GM12878 (cell line): ENCODE measurements around the gene MSH3. TPM values are rescaled to one million over a fixed set of nuclear protein-coding genes. Genes with fewer than 3 reads are reported as not detected.

ENCODE experiments used
- ATAC-seq: fragments of 200-7000 bp; cut with Tn5 transposase; 3 replicates; pipeline ENCODE4 v1.9.1; 2020; ENCODE audit warnings: mild to moderate bottlenecking, moderate library complexity
- BruUV-seq: library from RNA; stranded (reverse); fragments of 400-500 nt; replicated peaks from 2 replicates; lab custom pipeline; 2021; lab: Mats Ljungman, UMichigan
- CTCF ChIA-PET: fragments of 300-600 bp; sonication (Branson Sonifier 250); formaldehyde crosslinking; extraction: SDS; loops from one replicate; lab custom pipeline; 2021; ENCODE audit warnings: inconsistent platforms; lab: Yijun Ruan, JAX
- POLR2A ChIA-PET: fragments of 350-600 bp; formaldehyde crosslinking; extraction: SDS; loops from one replicate; lab custom pipeline; 2021; ENCODE audit warnings: inconsistent platforms; lab: Charles Lee
- RAD21 ChIA-PET: fragments of 300-600 bp; sonication (Branson Sonifier 250); formaldehyde crosslinking; loops from one replicate; lab custom pipeline; 2023; ENCODE audit warnings: antibody characterized with exemption; ENCODE audit not compliant: unreplicated experiment; lab: Charles Lee
- SMC1A ChIA-PET: fragments of 300-600 bp; sonication (Branson Sonifier 250); formaldehyde crosslinking; loops from one replicate; lab custom pipeline; 2023; ENCODE audit not compliant: unreplicated experiment, uncharacterized antibody; lab: Charles Lee
- DNase-seq: peaks from one replicate; pipeline ENCODE4 v3.0.0-alpha.2; 2011; ENCODE audit warnings: low read depth, low spot score
- FAIRE-seq: peaks from 3 replicates; lab custom pipeline; 2011; peaks lifted over from hg19 to GRCh38; lab: Jason Lieb, UNC
- H2AFZ ChIP-seq: 2 replicates; pipeline ENCODE4 v1.6.0; 2011; ENCODE audit warnings: low read depth, low read length, control low read depth; ENCODE audit not compliant: control insufficient read depth
- H3K27ac ChIP-seq: 2 replicates; pipeline ENCODE4 v1.5.1; 2011; ENCODE audit warnings: control low read depth; ENCODE audit not compliant: control insufficient read depth, insufficient read depth
- H3K27me3 ChIP-seq, 2 experiments: replicated peaks in 1 of 2; 2 replicates each; pipeline versions ENCODE4 v1.6.0 to v1.6.1; 2011; ENCODE audit warnings: low read length in 1 of 2; ENCODE audit not compliant: control insufficient read depth in 2 of 2, insufficient read depth in 2 of 2
- H3K36me3 ChIP-seq, 2 experiments: 2 replicates each; pipeline ENCODE4 v1.5.1; 2011; ENCODE audit warnings: low read length in 1 of 2; ENCODE audit not compliant: control insufficient read depth in 2 of 2, insufficient read depth in 2 of 2
- H3K4me1 ChIP-seq: 2 replicates; pipeline ENCODE4 v1.6.1; 2011; ENCODE audit warnings: mild to moderate bottlenecking, low read length, moderate library complexity, mixed read lengths; ENCODE audit not compliant: control insufficient read depth, insufficient read depth
- H3K4me2 ChIP-seq: 2 replicates; pipeline ENCODE4 v1.6.0; 2011; ENCODE audit warnings: control low read depth; ENCODE audit not compliant: control insufficient read depth, insufficient read depth
- H3K4me3 ChIP-seq: fragments of 200-600 bp; sonication (generic); 2 replicates; pipeline ENCODE4 v1.5.1; 2016
- H3K79me2 ChIP-seq: 2 replicates; pipeline ENCODE4 v1.6.0; 2011; ENCODE audit warnings: low read length; ENCODE audit not compliant: control insufficient read depth, insufficient read depth
- H3K9ac ChIP-seq: 2 replicates; pipeline ENCODE4 v1.8.0; 2011; ENCODE audit warnings: low read length, control low read depth, mixed read lengths; ENCODE audit not compliant: control insufficient read depth, insufficient read depth
- H3K9me3 ChIP-seq: replicated peaks from 3 replicates; pipeline ENCODE4 v1.5.1; 2011; ENCODE audit warnings: mild to moderate bottlenecking, low read length; ENCODE audit not compliant: control insufficient read depth, insufficient read depth
- H4K20me1 ChIP-seq: 2 replicates; pipeline ENCODE4 v1.6.0; 2011; ENCODE audit not compliant: control insufficient read depth, insufficient read depth
- BACH1 ChIP-seq: fragments of 450-650 bp; IDR thresholded peaks from 2 replicates; pipeline ENCODE4 v1.6.1; 2017; ENCODE audit warnings: mild to moderate bottlenecking, borderline replicate concordance
- CHD1 ChIP-seq: IDR thresholded peaks from 2 replicates; pipeline ENCODE4 v1.6.1; 2012; ENCODE audit warnings: low read depth, low read length, improper control_type of control experiment
- CTCF ChIP-seq, 3 experiments: IDR thresholded peaks in 2 of 3; conservative IDR thresholded peaks in 1 of 3; 2 replicates each; pipeline ENCODE4 v1.5.1; 2011; ENCODE audit warnings: low read depth in 3 of 3, low read length in 3 of 3, mild to moderate bottlenecking in 3 of 3, control low read depth in 2 of 3, moderate library complexity in 2 of 3, inconsistent platforms in 1 of 3, mixed read lengths in 1 of 3; ENCODE audit not compliant: control insufficient read depth in 2 of 3, insufficient read depth in 1 of 3; ENCODE audit errors: extremely low read depth in 1 of 3
- FOXK2 ChIP-seq: fragments of 450-650 bp; IDR thresholded peaks from 2 replicates; pipeline ENCODE4 v1.6.1; 2017; ENCODE audit warnings: mild to moderate bottlenecking, moderate library complexity
- RAD21 ChIP-seq: IDR thresholded peaks from 2 replicates; pipeline ENCODE4 v1.6.1; 2011; ENCODE audit warnings: mild to moderate bottlenecking, low read depth, low read length, moderate library complexity; ENCODE audit not compliant: insufficient read depth
- SIX5 ChIP-seq: IDR thresholded peaks from 2 replicates; pipeline ENCODE4 v1.6.1; 2011; ENCODE audit warnings: mild to moderate bottlenecking, low read depth, low read length, moderate library complexity; ENCODE audit not compliant: severe bottlenecking
- ZBED1 ChIP-seq: IDR thresholded peaks from 2 replicates; pipeline ENCODE4 v1.6.1; 2016; ENCODE audit warnings: borderline replicate concordance
- WGBS: methylation state at CpG from one replicate; pipeline ENCODE4 v1.1.6; 2016; ENCODE audit warnings: low lambda C conversion rate; ENCODE audit not compliant: insufficient replicate concordance, insufficient coverage; ENCODE audit errors: missing lambda C conversion rate; 5-methylcytosine and 5-hydroxymethylcytosine counted together
- in situ Hi-C: fragments of 300-500 bp; cut with MboI; formaldehyde crosslinking; loops from 9 replicates; pipeline ENCODE4 v1.14.3; 2018; ENCODE audit warnings: mixed read lengths
- intact Hi-C: fragments of 100-400 bp; cut with micrococcal nuclease; formaldehyde crosslinking; loops from one replicate; pipeline ENCODE4 v1.14.2; 2022; ENCODE audit not compliant: unreplicated experiment
- polyA plus RNA-seq, 11 experiments: library from polyadenylated mRNA; depleted of rRNA in 4 of 11; unstranded in 6 of 11; stranded (reverse) in 5 of 11; fragments of >200 nt; fragmentation: Nextera tagmentation in 4 of 11; fragmentation: Illumina TruSeq in 1 of 11; extraction: Ambion mirVana in 4 of 11; extraction: Trizol in 1 of 11; gene quantifications; 1 replicate in 1 of 11; 2 replicates in 10 of 11; pipeline versions ENCODE4 v1.2.1 to v1.2.3, GENCODE V29; 2011 to 2016; ENCODE audit warnings: inconsistent platforms in 2 of 11, missing spikeins in 2 of 11, low read depth in 1 of 11
- total RNA-seq, 4 experiments: library from RNA; depleted of rRNA in 3 of 4; stranded (reverse); fragments of >200 nt in 3 of 4; fragmentation: Illumina TruSeq in 1 of 4; extraction: Trizol in 1 of 4; gene quantifications; 2 replicates each; pipeline versions ENCODE4 v1.2.1 to v1.2.3, GENCODE V29; 2013 to 2021

The MSH3 gene
- total and polyA plus RNA-seq, 10 of the 15 experiments (the other 5 are each of a cell fraction or from before 2014, with no cell fraction given): 4.7 to 17.5 (median 12.2) TPM

- TF ChIP-seq RAD21 (no peak), ZBED1 (no peak), BACH1 (no peak), FOXK2 (no peak), CHD1 (no peak)
These were observed 200.1 kb downstream of the MSH3 start (continued) for GRCh38 chr5:80854583-80854982.

GRCh38 chr5:80860924-80861613 lies 206.6 kb downstream of the MSH3 start:
- Histone ChIP-seq H3K9ac (no peak overlapping the region), H3K27me3 (no peaks in the 10 kb centered on the region), H3K4me2 (no peak overlapping the region), H3K9me3 (peaks cover 2% of the 10 kb centered on the region; the same call in 2 of the 3 replicates), H3K36me3 (no peaks in the 10 kb centered on the region; a peak in 2 of 4 replicates), H3K27ac (no peak overlapping the region), H3K4me3 (no peak overlapping the region), H2AFZ (no peak overlapping the region), H3K4me1 (peaks cover 7% of the 10 kb centered on the region; the same call in 1 of the 2 replicates), H3K79me2 (no peaks in the 10 kb centered on the region), H4K20me1 (no peaks in the 10 kb centered on the region)
- ChIA-PET CTCF (no interaction called here), POLR2A (interaction anchor here (0.5 to 0.7 kb wide), 3 partner anchors 12 to 239 kb away, joined by 3 to 5 read pairs (median 4); no protein-coding TSS in a partner anchor), SMC1A (interaction anchor here (0.7 to 0.9 kb wide), 3 partner anchors 11 to 144 kb away, joined by 3 read pairs; no protein-coding TSS in a partner anchor), RAD21 (interaction anchor here (0.8 kb wide), 1 partner anchor 458 kb away, joined by 3 read pairs; no protein-coding TSS in a partner anchor)
- ATAC-seq (no peak), FAIRE-seq (no peak), DNase-seq (no peak)
- in situ Hi-C loops: no loop called here
- TF ChIP-seq SIX5: no peak
- TF ChIP-seq CTCF (IDR thresholded peaks at IDR 0.05 in 2 of 3, conservative IDR thresholded peaks at IDR 0.05 in 1 of 3; ENCODE audit: control insufficient read depth in 2 of 3, extremely low read depth in 1 of 3, insufficient read depth in 1 of 3, low read depth in 3 of 3, low read length in 3 of 3): no peak
- WGBS: 94% methylated on average over 2 of the region's 2 CpGs
- intact Hi-C loops: no loop called here
- BruUV-seq: no TSS peak
